H54 (cell line): ENCODE measurements around the gene TENT5C.

Experiments used
- DNase-seq: peaks from one replicate; pipeline ENCODE4 v3.0.0; 2011; ENCODE audit warnings: low spot score, mixed read lengths; ENCODE audit not compliant: insufficient read length
- FAIRE-seq: peaks from 3 replicates; lab custom pipeline; 2011; peaks lifted over from hg19 to GRCh38; lab: Jason Lieb, UNC
- POLR2A ChIP-seq: IDR thresholded peaks from 2 replicates; pipeline ENCODE4 v1.6.1; 2011; ENCODE audit warnings: low read depth, mild to moderate bottlenecking, low read length

Gene TENT5C

GRCh38 chr1:117591252-117591651, 14.6 kb upstream of the TENT5C start:
- DNase-seq: no peak
- no peak for TF ChIP-seq POLR2A
- FAIRE-seq: no peak

GRCh38 chr1:117592155-117592554, 13.7 kb upstream of the TENT5C start:
- FAIRE-seq: no peak
- DNase-seq: no peak
- no peak for TF ChIP-seq POLR2A

GRCh38 chr1:117594261-117594990, 11.4 kb upstream of the TENT5C start:
- FAIRE-seq (no peak), DNase-seq (no peak)
- TF ChIP-seq POLR2A: no peak

GRCh38 chr1:117596023-117596720, 9.7 kb upstream of the TENT5C start:
- DNase-seq (no peak), FAIRE-seq (no peak)
- TF ChIP-seq POLR2A: no peak

- DNase-seq (no peak), FAIRE-seq (no peak)
- TF ChIP-seq POLR2A: no peak
These were observed 7.4 kb upstream of the TENT5C start for GRCh38 chr1:117598489-117598888.

- FAIRE-seq (no peak), DNase-seq (no peak)
- no peak for TF ChIP-seq POLR2A
These were observed 6.3 kb upstream of the TENT5C start for GRCh38 chr1:117599286-117600221.

- TF ChIP-seq POLR2A: no peak
- FAIRE-seq (no peak), DNase-seq (no peak)
These were observed 5.4 kb upstream of the TENT5C start for GRCh38 chr1:117600325-117600943.

- no peak for FAIRE-seq
- no peak for TF ChIP-seq POLR2A
- DNase-seq: no peak
These were observed 4.9 kb upstream of the TENT5C start for GRCh38 chr1:117600966-117601365.

- FAIRE-seq (no peak), DNase-seq (no peak)
- no peak for TF ChIP-seq POLR2A
These were observed 3.0 kb upstream of the TENT5C start for GRCh38 chr1:117602862-117603261.

- no peak for DNase-seq
- TF ChIP-seq POLR2A: no peak
- FAIRE-seq: no peak
These were observed 579 bp upstream of the TENT5C start for GRCh38 chr1:117605164-117605773.

GRCh38 chr1:117606649-117607430, 992 bp downstream of the TENT5C start:
- FAIRE-seq (no peak), DNase-seq (no peak)

GRCh38 chr1:117607471-117607870, 1.6 kb downstream of the TENT5C start:
- no peak for DNase-seq
- TF ChIP-seq POLR2A: no peak
- FAIRE-seq: no peak

More at GRCh38 chr1:117606649-117607430, 992 bp downstream of the TENT5C start:
- no peak for TF ChIP-seq POLR2A
